ENCODE results near the gene ABCB7.
A peak's percentile ranks its signal among the peaks of the same experiment; 100 is the strongest.
"Not testable (repeated sequence)": the region's sequence is repeated elsewhere in the genome, so short reads cannot be mapped to it uniquely, and the experiment has no call there.

ABCB7 gene

DNA sequence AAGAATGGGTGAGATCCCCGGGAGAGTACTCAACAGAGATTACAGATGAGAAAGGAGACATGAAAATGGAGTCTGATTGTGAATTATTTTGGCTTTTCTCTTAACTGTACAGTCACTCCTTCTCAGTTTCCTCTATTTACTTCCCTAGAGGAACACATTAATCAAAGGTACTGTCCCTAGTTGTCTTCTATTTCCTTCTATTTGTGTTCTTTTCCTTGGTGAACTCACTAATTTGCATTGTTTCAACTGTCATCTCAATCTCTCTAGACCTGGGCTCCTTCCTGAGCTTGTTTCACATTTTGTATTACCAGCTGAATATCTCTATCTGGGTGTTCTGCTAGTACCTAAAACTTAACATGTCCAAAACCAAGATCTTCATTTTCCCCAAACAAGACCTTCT is 59.8 kb downstream of the ABCB7 start:
- DNase-seq: peak; percentile 6 to 20

DNA sequence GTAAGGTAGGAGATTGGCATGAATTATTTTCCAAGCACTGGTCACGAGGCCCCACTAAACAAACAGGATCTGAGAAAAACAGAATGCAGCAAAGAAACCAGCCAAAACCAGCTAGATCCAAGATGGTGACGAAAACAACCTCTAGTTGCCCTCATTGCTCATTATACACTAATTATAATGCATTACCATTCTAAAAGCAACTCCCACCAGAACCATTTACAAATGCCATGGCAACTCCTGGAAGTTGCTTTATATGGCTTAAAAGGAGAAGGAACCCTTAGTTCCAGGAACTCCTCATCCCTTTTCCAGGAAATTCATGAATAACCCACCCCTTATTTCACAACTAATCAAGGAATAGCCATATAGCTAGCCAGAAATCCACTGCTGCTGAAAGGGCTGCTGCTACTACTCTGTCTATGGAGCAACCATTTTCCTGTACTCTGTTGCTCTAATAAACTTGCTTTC is 69.3 kb downstream of the ABCB7 start:
- DNase-seq: peak; percentile 14 to 47

DNA sequence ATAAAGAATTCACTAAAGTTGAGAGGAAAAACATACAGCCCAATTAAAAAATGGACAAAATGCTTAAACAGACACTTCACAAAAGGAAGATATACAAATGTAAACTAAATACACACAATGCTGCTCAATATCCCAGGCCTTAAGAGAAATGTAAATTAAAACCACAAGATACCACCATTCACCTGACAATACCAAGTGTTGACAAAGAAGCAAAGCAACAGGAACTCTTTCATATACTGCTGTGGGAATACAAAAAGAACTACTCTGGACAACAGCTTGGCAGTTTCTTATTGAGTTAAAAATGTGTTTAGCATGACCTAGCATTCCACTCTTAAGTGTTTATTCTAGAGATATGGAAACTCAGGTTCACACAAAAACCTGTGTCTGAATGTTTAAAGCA is 71.3 kb downstream of the ABCB7 start:
- DNase-seq: no peak

DNA sequence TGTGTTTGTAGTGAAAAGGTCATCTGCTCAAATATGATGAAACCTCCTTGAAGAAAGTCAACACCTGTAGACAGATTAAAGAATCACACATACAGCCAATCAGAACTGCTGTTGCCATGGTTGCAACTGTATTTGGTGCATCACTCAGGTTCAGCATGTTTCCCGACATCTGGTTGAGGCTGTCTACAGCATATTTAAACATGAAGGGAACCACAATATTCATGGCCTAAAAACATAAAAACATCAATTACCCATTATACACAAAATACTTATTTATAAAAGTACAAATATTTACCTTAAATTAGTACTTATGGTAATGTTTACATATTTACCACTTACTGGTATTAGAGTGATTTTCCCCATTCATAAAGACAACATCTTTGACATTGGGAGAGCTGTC is 79.7 kb downstream of the ABCB7 start:
- no peak for DNase-seq

DNA sequence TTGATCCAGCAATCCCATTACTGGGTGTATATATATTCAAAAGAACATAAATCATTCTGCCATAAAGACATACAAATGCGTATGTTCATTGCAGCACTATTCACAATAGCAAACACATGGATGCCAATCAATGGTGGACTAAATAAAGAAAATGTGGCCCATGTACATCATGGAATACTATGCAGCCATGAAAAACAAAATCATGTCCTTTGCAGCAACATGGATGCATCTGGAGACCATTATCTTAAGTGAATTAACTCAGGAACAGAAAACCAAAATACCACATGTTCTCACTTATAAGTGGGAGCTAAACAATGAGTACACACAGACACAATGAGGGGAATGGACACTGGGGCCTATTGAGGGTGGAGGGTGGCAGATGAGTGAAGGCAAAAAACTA is 81.6 kb downstream of the ABCB7 start:
- DNase-seq: no peak

DNA sequence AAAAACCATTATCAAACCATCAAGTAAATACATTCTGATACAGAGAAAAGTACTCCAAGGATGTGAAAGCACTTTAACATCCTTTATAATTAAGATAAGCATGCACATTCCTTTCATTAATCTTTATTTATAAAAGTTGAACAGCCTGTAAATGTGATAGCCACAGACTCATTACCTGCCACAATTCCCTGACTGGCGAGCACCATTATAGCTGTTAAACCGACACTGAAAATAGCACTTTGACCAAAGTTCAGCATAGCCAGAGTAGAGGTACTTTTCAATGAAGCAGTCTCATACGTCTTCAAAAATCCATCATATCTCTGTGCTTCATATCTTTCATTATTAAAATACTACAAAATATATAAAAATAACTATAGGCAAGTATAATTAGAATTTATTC is 84.7 kb downstream of the ABCB7 start:
- DNase-seq: no peak

DNA sequence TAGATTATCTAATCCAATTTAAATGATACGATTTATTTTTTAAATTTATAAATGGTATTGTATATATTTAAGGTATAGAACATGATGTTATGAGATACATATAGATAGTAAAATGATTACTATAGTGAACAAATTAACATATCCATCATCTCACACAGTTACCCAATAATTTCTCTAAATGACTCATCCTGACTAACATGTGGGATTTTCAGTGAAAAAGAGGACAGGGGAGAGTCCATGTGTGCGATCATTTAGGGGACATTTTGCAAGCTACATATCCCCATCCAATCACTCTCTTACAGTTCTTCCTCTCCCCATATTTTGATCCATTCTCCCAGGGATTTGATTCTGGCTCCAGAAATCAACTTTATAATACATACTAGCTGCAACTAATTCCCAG is 88.2 kb downstream of the ABCB7 start:
- DNase-seq: no peak

DNA sequence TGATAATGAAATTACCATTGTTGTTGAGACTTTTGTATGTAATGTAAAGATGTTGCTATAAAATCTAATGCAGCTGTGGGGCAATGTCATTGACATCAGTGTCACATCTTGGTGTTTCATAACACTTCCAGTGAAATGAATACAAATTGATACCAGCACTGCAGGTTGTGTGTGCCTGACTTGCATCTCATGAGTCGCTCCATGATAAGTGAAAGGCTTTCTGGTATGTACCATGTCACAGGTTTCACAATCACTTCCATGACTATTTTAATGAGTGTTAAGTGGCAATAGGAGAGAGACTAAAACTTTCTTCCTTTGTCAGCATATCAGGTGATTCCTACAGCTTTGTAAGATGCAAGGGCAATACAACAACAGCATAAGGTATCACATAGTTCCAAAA is 94.4 kb downstream of the ABCB7 start:
- DNase-seq: no peak

DNA sequence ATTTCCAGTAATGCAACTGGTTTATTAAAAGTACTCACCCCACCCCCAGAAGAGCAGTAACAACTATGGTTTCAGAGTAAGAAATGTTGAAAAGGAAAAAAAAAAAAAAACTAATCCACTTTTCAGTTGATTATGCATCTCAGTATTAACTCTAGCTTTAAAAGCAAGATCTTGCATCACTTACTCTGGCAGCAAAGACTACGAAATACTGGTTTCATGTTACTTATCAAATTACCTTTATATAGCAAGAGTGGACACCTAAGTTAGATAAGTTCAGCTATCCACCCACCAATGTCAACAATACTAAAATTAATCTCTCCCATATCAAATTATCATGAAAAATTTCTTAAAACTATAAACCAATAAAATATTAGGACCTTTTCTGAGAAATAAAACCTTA is 105.0 kb downstream of the ABCB7 start:
- no peak for DNase-seq

DNA sequence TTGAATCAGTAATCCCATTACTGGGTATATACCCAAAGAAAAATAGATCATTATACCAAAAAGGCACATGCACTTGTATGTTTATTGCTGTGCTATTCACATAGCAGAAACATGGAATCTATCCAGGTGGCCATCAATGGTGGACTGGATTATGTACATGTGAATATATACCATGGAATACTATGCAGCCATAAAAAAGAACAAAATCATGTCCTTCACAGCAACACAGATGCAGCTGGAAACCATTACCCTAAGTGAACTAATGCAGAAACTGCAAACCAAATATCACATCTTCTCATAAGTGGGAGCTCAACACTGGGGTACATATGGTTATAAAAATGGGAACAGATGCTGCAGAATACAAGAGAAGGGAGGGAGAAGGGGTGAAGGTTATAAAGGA is 110.7 kb downstream of the ABCB7 start:
- no peak for DNase-seq

DNA sequence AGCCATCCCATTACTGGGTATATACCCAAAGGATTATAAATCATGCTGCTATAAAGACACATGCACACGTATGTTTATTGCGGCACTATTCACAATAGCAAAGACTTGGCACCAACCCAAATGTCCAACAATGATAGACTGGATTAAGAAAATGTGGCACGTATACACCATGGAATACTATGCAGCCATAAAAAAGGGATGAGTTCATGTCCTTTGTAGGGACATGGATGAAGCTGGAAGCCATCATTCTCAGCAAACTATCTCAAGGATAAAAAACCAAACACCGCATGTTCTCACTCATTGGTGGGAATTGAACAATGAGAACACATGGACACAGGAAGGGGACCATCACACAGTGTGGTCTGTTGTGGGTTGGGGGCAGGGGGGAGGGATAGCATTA is 111.9 kb downstream of the ABCB7 start:
- DNase-seq: not testable (repeated sequence)

DNA sequence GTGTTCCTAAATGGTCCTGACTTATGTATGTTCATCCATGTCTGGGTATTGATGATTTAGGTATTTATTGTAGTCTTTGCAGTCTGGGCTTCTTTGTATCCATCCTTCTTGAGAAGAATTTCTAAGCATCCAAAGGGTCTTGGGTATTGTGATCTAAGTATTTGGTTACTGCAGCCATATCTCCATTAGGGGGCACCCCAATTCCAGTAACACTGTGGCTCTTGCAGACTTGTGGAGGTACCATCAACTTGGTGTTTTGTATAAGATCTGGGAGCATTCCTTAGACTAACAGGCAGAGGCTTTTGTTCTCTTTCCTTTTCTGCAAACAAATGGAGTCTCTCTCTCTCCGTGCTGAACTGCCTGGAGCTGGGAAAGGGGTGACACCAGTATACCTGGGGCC is 117.2 kb downstream of the ABCB7 start:
- peak in 1 of 2 donors; percentile 5 for DNase-seq

Measured in inflammatory macrophage treated with lipopolysaccharide for 1 hour (primary cell).